Measurements from ENCODE around the gene MEIKIN. TPM values are rescaled to one million over a fixed set of nuclear protein-coding genes. Genes with fewer than 3 reads are reported as not detected.

The MEIKIN gene
- total and polyA plus RNA-seq, 7 donors, result 0.31 TPM; not detected in 6

DNA sequence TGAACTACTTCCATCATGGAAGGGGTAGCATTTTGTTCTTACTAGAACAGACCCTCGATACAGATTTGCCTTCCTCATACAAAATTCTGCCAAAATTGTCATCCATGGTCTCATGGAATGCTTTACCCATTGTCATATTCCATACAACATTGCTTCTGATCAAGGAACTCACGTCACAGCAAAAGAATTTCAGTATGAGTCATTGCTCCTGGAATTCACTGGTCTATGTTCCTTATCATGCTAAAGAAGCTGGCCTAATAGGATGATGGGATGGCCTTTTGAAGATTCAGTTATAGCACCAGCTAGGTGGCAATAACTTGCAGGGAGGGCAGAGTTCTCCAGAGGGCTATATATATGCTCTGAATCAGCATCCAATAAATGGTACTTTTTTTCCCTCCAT, 130.5 kb downstream of the MEIKIN start:
- H3K4me3 ChIP-seq, result no peak overlapping the region
- no peak overlapping the region for H3K27ac ChIP-seq
- intact Hi-C loops (cut with DNase I), result no loop called here
- no peak for DNase-seq
- no peaks in the 10 kb centered on the region for H3K27me3 ChIP-seq
- no peak for TF ChIP-seq EP300 (IDR thresholded peaks at IDR 0.05)
- no peak for TF ChIP-seq POLR2A (IDR thresholded peaks at IDR 0.05)
- no peak for TF ChIP-seq POLR2AphosphoS5 (IDR thresholded peaks at IDR 0.05)
- TF ChIP-seq, protein P1, sequence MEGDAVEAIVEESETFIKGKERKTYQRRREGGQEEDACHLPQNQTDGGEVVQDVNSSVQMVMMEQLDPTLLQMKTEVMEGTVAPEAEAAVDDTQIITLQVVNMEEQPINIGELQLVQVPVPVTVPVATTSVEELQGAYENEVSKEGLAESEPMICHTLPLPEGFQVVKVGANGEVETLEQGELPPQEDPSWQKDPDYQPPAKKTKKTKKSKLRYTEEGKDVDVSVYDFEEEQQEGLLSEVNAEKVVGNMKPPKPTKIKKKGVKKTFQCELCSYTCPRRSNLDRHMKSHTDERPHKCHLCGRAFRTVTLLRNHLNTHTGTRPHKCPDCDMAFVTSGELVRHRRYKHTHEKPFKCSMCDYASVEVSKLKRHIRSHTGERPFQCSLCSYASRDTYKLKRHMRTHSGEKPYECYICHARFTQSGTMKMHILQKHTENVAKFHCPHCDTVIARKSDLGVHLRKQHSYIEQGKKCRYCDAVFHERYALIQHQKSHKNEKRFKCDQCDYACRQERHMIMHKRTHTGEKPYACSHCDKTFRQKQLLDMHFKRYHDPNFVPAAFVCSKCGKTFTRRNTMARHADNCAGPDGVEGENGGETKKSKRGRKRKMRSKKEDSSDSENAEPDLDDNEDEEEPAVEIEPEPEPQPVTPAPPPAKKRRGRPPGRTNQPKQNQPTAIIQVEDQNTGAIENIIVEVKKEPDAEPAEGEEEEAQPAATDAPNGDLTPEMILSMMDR (IDR thresholded peaks at IDR 0.05), result no peak
- 66 to 71% methylated on average over 2 of the region's 2 CpGs for WGBS, 2 donors
- peaks cover 0 to 3% (median 0%) of the 10 kb centered on the region in 4 donors for H3K9me3 ChIP-seq
- H3K4me1 ChIP-seq, result peaks cover 0 to 12% (median 5%) of the 10 kb centered on the region in 4 donors
- no peaks in the 10 kb centered on the region for H3K36me3 ChIP-seq

DNA sequence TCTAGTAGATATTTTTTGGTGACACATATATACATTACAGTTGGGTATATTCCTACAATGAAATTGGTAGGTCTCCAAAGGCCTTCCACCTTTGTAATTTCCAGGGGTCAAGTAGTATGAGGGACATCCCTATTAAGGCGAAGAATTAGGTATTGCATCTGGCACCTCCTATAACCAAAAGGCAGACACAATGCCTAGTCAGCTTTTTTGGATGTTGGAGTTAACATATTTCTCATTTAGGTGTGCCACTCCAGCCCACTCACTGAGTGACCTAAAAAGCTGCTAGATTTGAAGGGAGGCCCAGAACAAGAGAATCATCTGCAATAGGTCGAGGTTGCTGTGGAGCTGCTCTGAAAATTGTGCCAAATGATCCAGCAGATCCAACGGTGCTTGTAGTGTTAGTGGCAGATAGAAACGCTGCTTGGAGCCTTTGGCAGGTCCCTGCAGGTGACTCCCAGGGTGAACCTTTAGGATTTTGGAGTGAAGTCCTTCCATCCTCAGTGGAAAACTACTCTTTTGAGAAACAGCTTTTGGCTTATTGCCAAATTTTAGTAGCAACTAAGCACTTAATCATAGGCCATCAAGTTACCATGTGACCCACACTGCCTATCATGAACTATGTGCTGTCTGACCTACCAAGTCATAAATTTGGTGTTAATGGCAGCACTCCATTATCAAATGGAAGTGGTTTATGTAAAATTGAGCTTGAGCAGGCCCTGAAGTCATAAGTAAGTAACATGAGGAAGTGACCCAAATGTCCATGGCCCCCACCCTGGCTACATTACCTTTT, 132.9 kb downstream of the MEIKIN start:
- intact Hi-C loops (cut with DNase I), result no loop called here
- no peak for TF ChIP-seq EP300 (IDR thresholded peaks at IDR 0.05)
- TF ChIP-seq POLR2A (IDR thresholded peaks at IDR 0.05), result no peak
- no peak for TF ChIP-seq POLR2AphosphoS5 (IDR thresholded peaks at IDR 0.05)
- TF ChIP-seq, protein P1 (IDR thresholded peaks at IDR 0.05), result no peak
- H3K4me3 ChIP-seq, result no peak overlapping the region
- no peak for DNase-seq
- 84 to 90% methylated on average over 4 of the region's 4 CpGs for WGBS, 2 donors
- no peak overlapping the region for H3K27ac ChIP-seq
- no peaks in the 10 kb centered on the region for H3K36me3 ChIP-seq
- peaks cover 0 to 3% (median 0%) of the 10 kb centered on the region in 4 donors for H3K9me3 ChIP-seq
- peaks cover 0 to 12% (median 5%) of the 10 kb centered on the region in 4 donors for H3K4me1 ChIP-seq
- no peaks in the 10 kb centered on the region for H3K27me3 ChIP-seq

DNA sequence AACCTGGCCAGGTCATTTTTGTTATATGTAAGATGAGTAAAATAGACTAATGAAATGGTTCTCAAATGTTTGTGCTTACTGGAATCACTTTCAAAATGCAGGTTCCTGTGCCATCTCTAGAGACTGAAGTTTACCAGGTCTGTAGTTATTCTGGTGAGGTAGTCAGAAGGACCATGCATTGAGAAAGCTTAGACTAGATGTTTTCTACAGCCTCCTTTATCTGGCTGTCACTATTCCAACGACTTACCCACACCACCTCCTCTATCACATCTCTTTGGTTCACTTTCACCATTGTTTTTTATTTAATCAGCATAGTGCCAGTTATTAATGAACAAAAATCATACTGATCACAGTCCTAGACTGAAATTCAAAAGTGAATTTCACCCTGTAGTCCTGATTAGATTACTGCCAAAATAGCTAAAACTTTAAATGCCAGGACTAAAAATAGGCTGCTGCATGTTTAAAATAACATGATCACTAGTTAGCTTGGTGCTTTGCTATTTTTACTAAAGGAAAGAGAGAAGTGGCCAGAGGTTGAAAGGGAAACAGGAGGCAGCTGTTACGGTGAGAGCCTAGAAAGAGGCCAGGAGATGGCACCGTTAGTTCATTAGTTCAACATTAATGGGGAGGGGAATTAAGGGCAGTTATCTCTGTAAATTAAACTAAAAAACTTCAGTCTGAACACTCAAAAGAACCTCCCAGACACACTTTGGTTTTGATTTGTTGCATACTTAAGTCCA, 134.8 kb downstream of the MEIKIN start:
- Histone ChIP-seq H3K36me3 (no peaks in the 10 kb centered on the region), H3K27me3 (no peaks in the 10 kb centered on the region), H3K4me3 (no peak overlapping the region), H3K27ac (peak overlapping the region in 2 of 4 donors; percentile 15 to 35), H3K4me1 (peaks cover 0 to 12% (median 5%) of the 10 kb centered on the region in 4 donors), H3K9me3 (peaks cover 0 to 3% (median 0%) of the 10 kb centered on the region in 4 donors)
- DNase-seq, result no peak
- WGBS, 2 donors, result 21 to 27% methylated on average over 3 of the region's 3 CpGs
- TF ChIP-seq POLR2AphosphoS5 (IDR thresholded peaks at IDR 0.05), result no peak
- no peak for TF ChIP-seq EP300 (IDR thresholded peaks at IDR 0.05)
- TF ChIP-seq, protein P1 (IDR thresholded peaks at IDR 0.05), result no peak
- TF ChIP-seq POLR2A (IDR thresholded peaks at IDR 0.05), result no peak
- intact Hi-C loops (cut with DNase I), result loop anchor here (2.0 kb wide), 1 partner anchor 198 kb away; no protein-coding TSS in a partner anchor

DNA sequence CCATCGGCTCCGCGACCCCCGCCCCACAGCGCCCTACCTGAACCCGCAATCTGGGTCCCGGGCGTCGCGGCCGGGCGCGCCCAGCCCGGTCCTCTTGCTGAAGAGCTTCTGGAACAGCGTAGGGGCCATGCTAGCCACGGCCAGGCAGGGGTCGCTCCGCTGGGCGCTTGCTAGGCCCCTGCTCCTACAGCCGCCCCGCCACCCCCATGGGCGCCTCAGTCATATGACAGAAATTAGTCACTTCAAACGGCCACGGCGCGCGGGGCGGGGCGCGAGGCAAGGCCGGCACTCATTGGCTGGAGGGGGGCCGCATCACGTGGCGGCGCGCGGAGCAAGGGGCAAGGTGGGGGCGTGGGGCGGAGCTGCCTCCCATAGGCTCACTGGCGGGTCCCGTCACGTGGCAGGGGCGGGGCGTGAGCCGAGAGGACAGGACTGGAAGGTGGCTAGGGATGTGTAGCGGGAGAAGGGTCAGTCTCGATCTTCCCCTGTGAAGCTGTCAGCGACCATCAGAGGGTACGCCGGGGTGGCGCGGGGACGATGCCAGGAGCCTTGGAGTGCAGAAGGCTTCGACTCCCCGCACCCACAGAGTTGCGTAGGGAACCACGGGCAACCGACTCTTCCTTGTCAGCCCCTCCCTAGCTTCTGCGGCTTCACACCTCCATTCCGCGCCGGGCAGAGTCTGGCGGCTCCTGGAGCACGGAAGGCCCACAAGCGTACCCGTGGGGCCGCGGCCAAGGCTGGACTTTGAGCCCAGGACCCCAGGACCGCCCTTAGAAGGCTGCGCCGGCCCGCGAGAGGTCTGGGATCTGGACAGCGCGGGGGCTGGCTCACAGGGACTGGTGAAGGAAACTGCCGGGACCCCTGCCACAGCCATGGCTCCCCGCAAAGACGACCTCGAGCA, 148.4 kb downstream of the MEIKIN start, which contains the start of gene FNIP1:
FNIP1 (minus strand) TSS at position 225 of the 901 bp plus-strand sequence; CDS start at position 129, 96 bp downstream.
- no peaks in the 10 kb centered on the region for H3K36me3 ChIP-seq
- no peaks in the 10 kb centered on the region for H3K9me3 ChIP-seq
- H3K27me3 ChIP-seq, result no peaks in the 10 kb centered on the region
- intact Hi-C loops (cut with DNase I), result loop anchor here (1.0 to 10.0 kb wide), 5 partner anchors 124 to 632 kb away; partner anchors contain the start of genes ACSL6, CDC42SE2, HINT1 and RAPGEF6
- TF ChIP-seq POLR2AphosphoS5 (IDR thresholded peaks at IDR 0.05) (peak; percentile 96 to 99 (median 98)), EP300 (IDR thresholded peaks at IDR 0.05) (peak in 3 of 4 donors; percentile 39 to 78 (median 56)), POLR2A (IDR thresholded peaks at IDR 0.05) (peak; percentile 91 to 96)
- TF ChIP-seq, protein P1 (IDR thresholded peaks at IDR 0.05), result no peak
- DNase-seq, result peak; percentile 100
- 0 to 1% methylated on average over 79 of the region's 79 CpGs for WGBS, 2 donors
- peak within 1 kb of the TSS; percentile 95 to 100 (median 100) for H3K27ac ChIP-seq
- peak within 1 kb of the TSS; percentile 77 to 100 (median 98) for H3K4me3 ChIP-seq
- peaks cover 0 to 40% (median 23%) of the 10 kb centered on the region in 4 donors for H3K4me1 ChIP-seq

Measured in sigmoid colon (tissue), 7 donors.